Astrocyte (in vitro differentiated cells and primary cell): Measurements from ENCODE around the gene IKBKE.

Experiments used
- EZH2 ChIP-seq: IDR thresholded peaks from 2 replicates; pipeline ENCODE4 v1.6.1; 2012; ENCODE audit warnings: mild to moderate bottlenecking, low read length, inconsistent platforms; ENCODE audit not compliant: insufficient read depth
- TF ChIP-seq, protein P1 (sequence below): IDR thresholded peaks from 2 replicates; pipeline ENCODE4 v1.5.1; 2011; ENCODE audit warnings: low read depth, mild to moderate bottlenecking, inconsistent platforms, low read length, moderate library complexity; ENCODE audit not compliant: insufficient read depth

DNA sequence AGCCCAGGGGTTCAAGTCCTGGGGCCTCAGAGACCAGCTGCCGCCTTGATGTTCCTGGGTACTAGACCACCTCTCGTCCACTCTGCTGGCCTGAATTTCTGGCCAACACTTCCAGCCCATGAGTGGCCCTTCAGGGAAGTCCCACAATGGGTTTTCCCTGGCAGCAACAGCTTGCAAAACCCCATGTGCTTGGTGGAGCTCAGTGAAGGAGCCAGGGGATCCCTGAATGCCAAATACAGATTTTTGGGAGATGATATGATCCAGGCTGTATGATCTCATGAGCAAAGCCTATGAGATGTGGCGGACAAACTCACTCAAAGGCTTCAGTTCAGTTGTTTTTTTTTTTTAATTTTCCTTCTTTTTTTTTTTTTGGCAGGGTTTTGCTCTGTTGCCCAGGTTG lies 27.5 kb downstream of the IKBKE start:
- TF ChIP-seq, protein P1, sequence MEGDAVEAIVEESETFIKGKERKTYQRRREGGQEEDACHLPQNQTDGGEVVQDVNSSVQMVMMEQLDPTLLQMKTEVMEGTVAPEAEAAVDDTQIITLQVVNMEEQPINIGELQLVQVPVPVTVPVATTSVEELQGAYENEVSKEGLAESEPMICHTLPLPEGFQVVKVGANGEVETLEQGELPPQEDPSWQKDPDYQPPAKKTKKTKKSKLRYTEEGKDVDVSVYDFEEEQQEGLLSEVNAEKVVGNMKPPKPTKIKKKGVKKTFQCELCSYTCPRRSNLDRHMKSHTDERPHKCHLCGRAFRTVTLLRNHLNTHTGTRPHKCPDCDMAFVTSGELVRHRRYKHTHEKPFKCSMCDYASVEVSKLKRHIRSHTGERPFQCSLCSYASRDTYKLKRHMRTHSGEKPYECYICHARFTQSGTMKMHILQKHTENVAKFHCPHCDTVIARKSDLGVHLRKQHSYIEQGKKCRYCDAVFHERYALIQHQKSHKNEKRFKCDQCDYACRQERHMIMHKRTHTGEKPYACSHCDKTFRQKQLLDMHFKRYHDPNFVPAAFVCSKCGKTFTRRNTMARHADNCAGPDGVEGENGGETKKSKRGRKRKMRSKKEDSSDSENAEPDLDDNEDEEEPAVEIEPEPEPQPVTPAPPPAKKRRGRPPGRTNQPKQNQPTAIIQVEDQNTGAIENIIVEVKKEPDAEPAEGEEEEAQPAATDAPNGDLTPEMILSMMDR: no peak
- no peak for TF ChIP-seq EZH2
